ENCODE measurements around the gene PASD1.

PASD1 gene

DNA sequence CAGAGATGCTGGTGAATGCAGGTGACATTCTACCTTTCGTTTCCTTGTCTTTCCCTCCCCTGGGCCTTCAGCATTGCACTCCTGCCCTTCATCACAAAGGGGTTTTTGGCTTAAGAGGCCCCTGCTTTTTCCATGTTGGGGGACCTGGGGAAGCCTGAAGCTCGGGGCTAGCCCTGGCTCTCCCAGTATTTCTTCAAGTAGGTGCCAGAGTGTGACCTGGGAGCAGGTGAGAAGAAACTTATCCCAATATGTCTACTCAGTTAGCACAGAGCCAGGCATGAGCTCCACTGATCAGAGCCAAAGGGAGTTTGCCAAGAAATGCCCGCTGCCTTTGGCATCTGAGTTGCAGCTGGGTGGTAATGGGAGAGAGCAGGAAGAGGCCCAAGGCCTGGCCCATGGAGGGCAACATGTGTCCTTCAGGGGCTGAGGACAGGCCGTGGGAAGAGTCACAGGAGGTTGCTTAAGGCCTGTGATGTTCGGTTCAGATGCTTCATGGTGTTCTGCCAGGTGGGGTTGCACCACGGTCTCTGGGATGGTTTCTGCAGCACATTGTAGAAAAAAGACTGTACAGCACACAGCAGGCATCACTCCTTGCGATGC, 139.4 kb downstream of the PASD1 start:
- DNase-seq = no peak

DNA sequence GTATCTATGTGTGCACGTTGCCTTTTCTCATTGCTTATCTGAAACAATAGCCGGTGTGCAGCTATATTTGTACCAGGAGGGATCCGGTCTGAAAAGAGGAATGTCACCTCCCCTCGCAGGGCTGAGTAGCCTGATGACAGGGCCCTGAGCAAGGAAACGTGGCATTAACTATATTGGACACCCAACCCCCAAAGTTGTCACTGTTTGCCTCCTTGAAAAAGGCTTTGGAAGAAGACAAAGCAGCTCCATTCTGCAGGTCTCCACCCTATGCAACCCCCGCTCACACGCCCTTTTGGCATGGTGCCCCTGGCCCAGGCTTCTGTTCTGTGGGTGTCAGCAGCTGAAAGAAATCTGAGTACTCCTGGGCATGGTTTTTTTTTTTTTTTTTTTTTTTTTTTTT, 140.0 kb downstream of the PASD1 start:
- no peak for DNase-seq

DNA sequence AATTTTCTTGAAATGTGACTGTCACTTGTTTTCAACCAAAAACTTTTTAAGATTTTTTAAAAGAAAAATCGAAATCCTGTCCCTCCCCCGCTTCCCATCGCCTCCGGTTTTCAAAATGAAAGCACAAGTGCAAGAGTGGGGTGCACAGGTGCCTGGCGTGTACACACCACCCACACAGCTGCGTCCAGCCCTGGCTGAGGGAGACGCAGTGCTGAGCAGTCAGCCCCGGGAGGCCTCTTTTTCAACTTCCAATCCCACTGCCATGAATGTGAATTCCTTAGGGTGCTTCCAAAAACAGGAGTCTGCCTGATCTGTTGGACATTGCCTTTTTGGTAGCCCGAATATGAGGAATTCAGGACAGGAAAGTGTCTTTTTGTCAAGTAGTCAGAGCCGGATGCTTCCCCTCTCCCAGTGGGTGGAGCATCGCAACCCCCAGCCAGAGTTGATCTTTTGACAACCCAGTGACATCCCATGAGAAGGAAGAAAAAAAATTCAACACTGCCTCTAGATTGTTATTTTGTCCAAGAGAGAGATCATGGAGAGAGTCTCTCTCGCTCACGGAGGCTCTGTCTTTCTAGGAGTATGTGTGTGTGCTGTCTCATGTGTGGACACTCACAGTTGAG, 140.7 kb downstream of the PASD1 start:
- DNase-seq = no peak

DNA sequence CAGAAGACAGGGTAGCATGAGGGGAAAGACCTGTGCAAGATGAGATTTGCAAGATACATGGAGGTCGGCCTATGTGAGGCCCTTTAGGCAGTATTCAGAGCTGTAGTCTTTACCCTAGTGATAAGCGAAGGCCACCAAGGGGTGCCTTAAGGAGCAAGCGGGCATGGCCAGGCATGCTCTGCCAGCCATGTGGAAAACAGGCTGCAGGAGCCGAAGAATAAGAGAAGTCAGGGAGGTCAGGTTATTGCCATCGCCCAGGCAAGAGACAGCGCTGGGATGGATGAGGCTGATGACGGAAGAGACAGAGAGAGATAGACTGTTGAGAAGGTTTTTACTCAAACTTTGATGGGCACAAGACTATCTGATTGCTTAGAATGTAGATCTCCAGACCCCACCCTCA, 145.3 kb downstream of the PASD1 start:
- no peak for DNase-seq

DNA sequence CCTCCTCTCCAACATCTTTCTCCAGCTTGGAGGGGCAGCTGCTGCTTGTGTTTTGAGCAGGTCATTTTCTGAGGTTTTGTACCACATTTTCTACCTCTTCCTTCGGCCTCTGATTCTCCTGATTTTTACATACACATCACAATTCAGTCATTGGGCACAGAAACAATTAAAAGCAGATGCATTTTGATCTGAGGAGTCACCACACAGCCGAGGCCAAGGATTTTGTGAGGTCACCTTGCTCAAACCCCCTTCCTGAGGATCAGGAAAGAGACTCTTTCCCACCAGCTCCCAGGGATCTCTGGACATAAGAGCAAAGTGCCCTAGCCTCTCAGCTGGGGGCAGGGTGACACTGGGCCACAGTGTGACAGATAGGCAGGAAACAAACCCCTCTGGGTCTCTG, 147.0 kb downstream of the PASD1 start:
- DNase-seq = no peak

DNA sequence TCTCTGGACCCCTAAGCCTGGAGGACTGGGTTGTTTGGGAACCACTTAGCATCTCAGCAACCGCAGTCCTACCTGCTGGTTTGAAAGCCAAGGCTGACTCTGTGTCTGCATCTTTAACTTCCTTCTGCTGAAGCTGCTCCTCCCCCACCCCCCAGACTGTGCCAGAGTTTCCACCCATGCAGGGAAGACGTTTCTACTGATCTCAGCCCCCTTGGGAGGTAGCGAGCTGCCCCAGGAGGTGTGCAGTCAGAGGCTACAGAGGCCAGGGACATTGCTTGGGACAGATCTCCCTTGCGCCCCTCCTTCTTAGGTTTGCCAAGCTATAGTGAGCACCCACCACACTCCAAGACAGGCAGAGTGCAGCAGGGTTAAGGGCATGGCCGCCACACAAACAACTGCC, 147.7 kb downstream of the PASD1 start:
- no peak for DNase-seq

DNA sequence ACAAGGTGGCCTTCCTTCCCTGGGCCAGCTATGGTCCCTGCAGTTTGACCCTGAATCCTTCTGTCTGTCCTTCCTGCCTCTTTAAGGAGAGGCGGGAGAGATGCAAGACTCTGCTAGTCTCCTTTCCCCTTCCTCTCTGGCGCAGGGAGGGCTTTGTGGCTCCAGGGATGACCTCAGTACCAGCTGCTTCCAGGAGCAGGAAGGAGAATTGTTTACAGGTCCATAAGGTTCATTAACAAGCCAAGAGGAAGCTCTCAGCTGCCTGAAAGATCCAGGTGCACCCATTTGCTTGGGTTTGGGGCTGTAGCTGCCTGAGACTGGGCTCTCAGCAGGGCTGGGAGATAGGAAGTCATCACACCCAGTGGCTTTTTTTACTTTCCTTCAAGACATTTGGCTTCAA, 148.3 kb downstream of the PASD1 start:
- no peak for DNase-seq

DNA sequence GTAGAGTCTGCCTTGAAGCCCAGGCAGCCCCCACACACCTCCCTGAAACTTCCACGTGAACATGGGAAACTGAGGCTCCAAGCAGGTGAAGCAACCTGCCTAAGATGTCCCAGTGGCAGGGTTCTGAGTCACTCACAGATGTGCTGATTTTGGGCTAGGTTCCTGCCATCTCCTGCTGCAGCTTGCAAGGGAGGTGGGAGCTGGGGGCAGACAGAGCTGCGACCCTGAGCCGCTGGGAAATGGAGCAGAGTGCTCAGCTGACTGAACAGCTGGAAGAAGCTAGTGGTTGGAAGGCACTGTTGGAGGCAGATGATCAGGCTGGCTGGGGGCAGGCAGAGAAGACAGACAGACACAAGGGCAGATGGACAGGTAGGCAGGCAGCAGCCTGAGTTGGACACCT, 148.8 kb downstream of the PASD1 start:
- DNase-seq = no peak

DNA sequence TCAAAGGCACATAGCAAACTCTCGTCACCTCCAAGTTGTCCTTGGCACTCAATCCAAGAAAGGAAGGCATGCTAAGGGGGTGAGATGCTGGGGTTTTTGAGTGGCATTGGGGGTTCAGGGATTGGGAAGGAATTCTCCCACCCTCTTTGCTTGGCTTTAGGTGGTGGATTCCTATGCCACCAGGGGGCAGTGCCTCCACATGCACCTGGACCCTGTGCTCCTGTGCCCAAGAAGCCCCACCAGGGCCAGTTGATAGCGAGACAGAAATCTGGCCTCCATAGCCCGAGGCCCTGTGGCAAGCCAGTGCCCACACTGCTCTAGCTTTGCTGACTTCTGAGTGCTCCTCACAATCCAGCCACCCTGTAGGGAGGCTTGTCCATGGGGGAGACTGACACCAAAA, 150.4 kb downstream of the PASD1 start:
- DNase-seq = no peak

DNA sequence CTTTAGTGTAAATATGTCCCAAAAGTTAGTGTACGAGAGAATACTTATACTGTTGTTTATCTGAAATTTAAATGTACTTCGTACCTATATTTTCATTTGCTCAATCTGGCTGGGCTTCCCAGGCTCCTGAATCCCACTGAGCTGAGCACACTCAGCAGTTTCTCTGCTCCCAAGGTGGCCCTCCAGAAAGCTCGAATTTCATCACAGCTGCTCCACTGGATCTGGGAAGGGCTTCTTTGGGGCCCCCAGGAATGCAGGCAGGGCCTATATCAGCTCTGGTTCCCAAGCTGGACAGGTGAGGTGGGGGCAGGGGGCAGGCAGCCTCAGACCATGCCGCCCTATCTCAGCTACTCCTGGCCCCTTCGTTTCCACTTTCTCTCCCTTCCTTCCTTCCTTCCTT, 150.9 kb downstream of the PASD1 start:
- no peak for DNase-seq

DNA sequence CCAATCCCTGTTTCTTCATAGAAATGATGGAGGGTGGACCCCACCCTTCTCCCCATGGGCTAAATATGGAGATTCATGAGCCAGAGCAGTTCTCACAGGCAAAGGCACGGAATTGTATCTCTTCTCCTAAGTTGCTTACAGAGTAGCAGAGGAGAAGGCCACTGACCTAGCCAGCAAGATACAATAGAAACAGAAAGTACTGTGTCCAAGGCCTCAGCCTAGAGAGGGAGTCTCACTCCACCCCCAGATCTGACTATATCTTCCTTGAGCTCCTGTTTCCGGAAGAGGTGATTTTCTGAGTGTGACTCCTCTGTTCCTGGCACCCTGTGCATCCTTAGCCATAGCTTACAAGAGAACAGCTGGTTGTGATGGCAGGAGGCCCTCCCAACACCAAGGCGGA, 152.3 kb downstream of the PASD1 start, which contains the start of gene FATE1:
Gene FATE1 (plus strand): TSS at position 284 of the 400 bp plus-strand sequence. CDS start 85 bp downstream, at position 369.
- no peak for DNase-seq

DNA sequence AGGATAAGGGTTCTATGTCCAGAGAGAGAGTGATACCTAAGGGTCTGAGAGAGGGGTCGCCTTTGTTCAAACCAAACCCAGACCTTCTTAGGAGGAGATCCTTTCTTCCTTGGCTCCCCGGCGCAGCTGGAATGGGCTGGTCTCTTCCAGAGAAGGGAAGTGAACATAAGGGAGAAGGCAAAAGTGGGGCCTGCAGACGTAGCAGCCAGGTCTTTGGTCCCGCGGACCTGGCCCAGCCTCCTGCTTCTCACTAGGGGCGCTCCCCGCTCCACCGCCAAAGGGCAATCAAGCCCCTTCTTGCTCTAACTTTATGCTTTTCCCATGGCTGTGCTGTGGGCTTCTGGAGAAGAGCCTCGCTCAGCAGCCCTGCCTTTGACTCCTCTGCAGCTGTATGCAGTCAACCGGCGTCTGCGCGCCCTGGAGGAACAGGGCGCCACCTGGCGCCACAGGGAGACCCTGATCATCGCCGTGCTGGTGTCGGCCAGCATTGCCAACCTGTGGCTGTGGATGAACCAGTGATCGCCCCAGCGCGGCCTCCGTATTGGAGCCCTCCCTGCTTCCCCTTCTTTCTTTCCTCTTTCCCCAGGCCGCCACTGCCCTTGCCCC, 158.9 kb downstream of the PASD1 start:
- DNase-seq = no peak

DNA sequence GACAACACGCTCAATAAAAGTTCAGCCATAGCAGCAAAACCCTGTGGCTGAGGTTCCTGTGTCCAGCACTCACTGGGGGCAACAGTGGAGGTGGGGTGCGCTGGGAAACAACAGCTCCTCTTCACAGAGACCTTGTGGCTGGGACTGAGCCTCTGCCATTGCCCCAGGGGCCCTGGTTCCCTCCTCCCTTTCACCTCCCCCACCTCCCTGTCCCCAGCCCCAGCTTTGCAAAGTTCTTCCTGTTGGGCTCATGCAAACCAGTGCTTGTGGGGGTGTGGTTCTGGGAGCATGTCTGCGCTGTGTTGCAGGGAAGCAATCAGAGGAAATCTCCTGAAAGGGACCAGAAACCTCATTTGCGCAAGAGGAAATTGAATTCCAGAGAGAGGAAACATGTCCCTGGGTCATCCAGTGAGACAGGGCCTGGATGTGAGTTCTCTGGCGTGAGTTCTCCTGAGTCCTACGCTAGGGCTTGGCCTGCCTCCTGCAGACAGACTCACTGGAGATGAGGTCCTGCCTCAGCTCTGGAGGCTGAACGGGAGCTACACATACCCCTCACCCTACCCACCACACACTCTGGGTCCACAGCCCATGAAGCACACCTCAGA, 159.8 kb downstream of the PASD1 start:
- DNase-seq = no peak

DNA sequence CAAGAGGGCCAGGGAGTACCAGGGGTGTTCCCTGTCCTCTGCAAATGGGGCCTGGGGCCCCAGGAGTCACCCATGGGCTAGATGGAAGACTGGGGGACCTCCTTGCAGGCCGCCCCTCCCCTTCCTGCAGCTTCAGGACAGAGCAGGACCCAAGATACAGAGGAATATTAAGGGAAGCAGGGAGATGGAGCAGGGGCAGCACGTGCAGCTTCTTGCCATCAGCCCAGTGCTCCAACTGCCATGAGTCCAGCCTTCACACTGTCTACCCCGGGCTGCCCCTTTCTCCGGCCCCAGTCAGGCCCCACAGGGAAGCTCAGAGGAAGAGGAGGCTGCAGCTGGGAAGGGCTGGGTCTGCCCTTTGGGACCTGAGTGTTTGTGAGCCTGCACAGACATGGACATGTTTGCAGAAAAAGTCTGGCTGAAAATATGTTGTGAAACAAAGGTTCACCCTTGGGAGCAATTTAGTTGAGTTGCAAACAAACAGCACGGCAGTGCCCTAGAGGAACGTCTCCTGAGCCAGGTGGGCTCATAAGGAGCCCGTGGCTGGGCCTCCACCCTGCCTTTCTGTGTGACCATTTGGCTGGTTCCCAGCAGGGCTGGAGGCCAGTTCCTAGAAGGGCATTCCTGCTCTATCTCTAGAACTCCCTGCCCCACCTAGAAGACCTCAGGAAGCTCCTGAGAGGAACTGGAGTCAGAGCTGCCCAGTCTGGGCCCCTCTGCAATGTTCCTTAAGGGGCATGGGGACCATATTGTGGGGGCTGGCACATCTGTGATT, 161.3 kb downstream of the PASD1 start:
- no peak for DNase-seq

DNA sequence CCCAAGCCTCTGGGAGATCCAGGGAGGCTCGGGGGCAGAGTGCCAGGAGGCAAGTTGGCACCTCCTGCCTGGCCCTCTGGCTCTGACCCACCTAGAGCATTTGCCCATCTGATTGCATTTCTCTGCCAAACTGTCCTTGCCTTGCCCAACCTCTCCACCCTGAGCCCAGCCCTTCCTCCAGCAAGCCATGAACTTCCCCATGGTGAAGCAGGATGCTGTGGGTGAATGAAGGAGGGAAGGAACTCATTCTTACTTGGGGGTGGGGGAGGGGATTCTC, 161.8 kb downstream of the PASD1 start:
- no peak for DNase-seq

Measured in effector CD4-positive, alpha-beta T cell (primary cell).